AG08395 (cell line): ENCODE results near the gene UBAP1.
"Not testable (repeated sequence)": the region's sequence is repeated elsewhere in the genome, so short reads cannot be mapped to it uniquely, and the experiment has no call there.

Experiments used
- DNase-seq: peaks from one replicate; pipeline ENCODE4 v3.0.0; 2012; ENCODE audit warnings: mixed read lengths, low spot score

The UBAP1 gene

GRCh38 chr9:34179213-34180136 is 632 bp downstream of the UBAP1 start:
- DNase-seq: peak; percentile 20

- DNase-seq: peak; percentile 87
These were observed 7.1 kb downstream of the UBAP1 start for GRCh38 chr9:34185778-34186551.

- DNase-seq: no peak
These were observed 9.0 kb downstream of the UBAP1 start for GRCh38 chr9:34187891-34188240.

GRCh38 chr9:34190996-34191892 is 12.4 kb downstream of the UBAP1 start:
- DNase-seq: no peak

- DNase-seq: no peak
These were observed 16.3 kb downstream of the UBAP1 start for GRCh38 chr9:34195143-34195542.

GRCh38 chr9:34197286-34197685 is 18.4 kb downstream of the UBAP1 start:
- not testable (repeated sequence) for DNase-seq

- no peak for DNase-seq
These were observed 19.2 kb downstream of the UBAP1 start for GRCh38 chr9:34197756-34198711.

GRCh38 chr9:34200092-34200491 is 21.2 kb downstream of the UBAP1 start:
- no peak for DNase-seq

- no peak for DNase-seq
These were observed 24.6 kb downstream of the UBAP1 start for GRCh38 chr9:34203275-34203991.

- no peak for DNase-seq
These were observed 25.3 kb downstream of the UBAP1 start for GRCh38 chr9:34203992-34204635.

GRCh38 chr9:34205102-34205501 is 26.3 kb downstream of the UBAP1 start:
- no peak for DNase-seq

- no peak for DNase-seq
These were observed 27.7 kb downstream of the UBAP1 start for GRCh38 chr9:34206561-34206960.

- DNase-seq: no peak
These were observed 32.6 kb downstream of the UBAP1 start for GRCh38 chr9:34211395-34211794.

- not testable (repeated sequence) for DNase-seq
These were observed 35.6 kb downstream of the UBAP1 start for GRCh38 chr9:34214354-34215000.

GRCh38 chr9:34216325-34216724 is 37.5 kb downstream of the UBAP1 start:
- no peak for DNase-seq

GRCh38 chr9:34217015-34217414 is 38.2 kb downstream of the UBAP1 start:
- DNase-seq: not testable (repeated sequence)

- DNase-seq: no peak
These were observed 39.6 kb downstream of the UBAP1 start for GRCh38 chr9:34218446-34218845.

GRCh38 chr9:34219421-34219820 is 40.6 kb downstream of the UBAP1 start:
- DNase-seq: no peak

- no peak for DNase-seq
These were observed 41.4 kb downstream of the UBAP1 start for GRCh38 chr9:34220218-34220617.
